K562 (cell line): ENCODE data around the gene LAMB1. TPM values are rescaled to one million over a fixed set of nuclear protein-coding genes. Genes with fewer than 3 reads are reported as not detected.

ENCODE experiments used
- ATF1 ChIP-seq, 2 experiments: fragments of 450-650 bp in 1 of 2; IDR thresholded peaks; 2 replicates each; pipeline ENCODE4 v1.6.1; 2016; ENCODE audit warnings: missing compliant biosample characterization in 1 of 2, missing genetic modification characterization in 1 of 2
- CEBPG ChIP-seq, 3 experiments: fragments of 200-800 bp in 1 of 3; sonication (Bioruptor generic) in 1 of 3; sonication (generic) in 1 of 3; formaldehyde crosslinking in 1 of 3; IDR thresholded peaks in 2 of 3; conservative IDR thresholded peaks in 1 of 3; 2 replicates each; pipeline versions ENCODE4 v1.6.1 to v1.8.0; 2016 to 2022; ENCODE audit warnings: missing compliant biosample characterization in 2 of 3, missing genetic modification characterization in 2 of 3, mild to moderate bottlenecking in 1 of 3, missing genetic modification reagents in 1 of 3
- CHD1 ChIP-seq: fragments of 200-600 bp; sonication (generic); IDR thresholded peaks from one replicate; pipeline ENCODE4 v1.6.1; 2012; ENCODE audit warnings: mild to moderate bottlenecking, moderate library complexity, low read length, inconsistent platforms
- CTBP1 ChIP-seq: fragments of 450-650 bp; IDR thresholded peaks from 2 replicates; pipeline ENCODE4 v1.6.1; 2016; ENCODE audit warnings: borderline replicate concordance
- ESRRA ChIP-seq: fragments of 450-650 bp; IDR thresholded peaks from 2 replicates; pipeline ENCODE4 v1.6.1; 2014; ENCODE audit warnings: low read depth, mild to moderate bottlenecking, moderate library complexity, borderline replicate concordance
- GATA2 ChIP-seq: sonication (generic); formaldehyde crosslinking; IDR thresholded peaks from 2 replicates; pipeline ENCODE4 v1.4.0; 2020; ENCODE audit warnings: mild to moderate bottlenecking, missing genetic modification reagents
- NEUROD1 ChIP-seq: fragments of 150-350 bp; IDR thresholded peaks from 2 replicates; pipeline ENCODE4 v1.6.1; 2014; ENCODE audit warnings: borderline replicate concordance, low read length, low read depth; ENCODE audit not compliant: partially characterized antibody
- NRF1 ChIP-seq, 2 experiments: fragments of 450-650 bp; IDR thresholded peaks in 1 of 2; conservative IDR thresholded peaks in 1 of 2; 2 replicates each; pipeline ENCODE4 v1.6.1; 2014; ENCODE audit warnings: mild to moderate bottlenecking in 2 of 2
- RBM25 ChIP-seq: fragments of 200-400 bp; formaldehyde crosslinking; IDR thresholded peaks from 2 replicates; pipeline ENCODE4 v1.6.1; 2018; ENCODE audit warnings: low read length, low read depth, moderate library complexity; ENCODE audit not compliant: severe bottlenecking
- SMC3 ChIP-seq: conservative IDR thresholded peaks from 2 replicates; pipeline ENCODE4 v1.6.1; 2011; ENCODE audit warnings: low read depth, low read length, improper control_type of control experiment; ENCODE audit not compliant: insufficient read depth
- TFAP4 ChIP-seq: sonication (generic); formaldehyde crosslinking; IDR thresholded peaks from 2 replicates; pipeline ENCODE4 v1.8.0; 2022; ENCODE audit warnings: missing genetic modification reagents, mild to moderate bottlenecking, moderate library complexity, borderline replicate concordance
- ZNF589 ChIP-seq: fragments of 200-800 bp; sonication (Bioruptor generic); IDR thresholded peaks from 2 replicates; pipeline ENCODE4 v1.6.1; 2016; ENCODE audit warnings: low read depth, missing genetic modification characterization, missing compliant biosample characterization
- polyA plus RNA-seq, 8 experiments: library from polyadenylated mRNA; depleted of rRNA in 4 of 8; stranded (reverse) in 5 of 8; unstranded in 3 of 8; fragments of >200 nt; fragmentation: Nextera tagmentation in 2 of 8; fragmentation: Illumina TruSeq in 1 of 8; extraction: Ambion mirVana in 2 of 8; extraction: Trizol in 1 of 8; gene quantifications; 2 replicates each; pipeline versions ENCODE4 v1.2.1 to v1.2.3, GENCODE V29; 2011 to 2014; ENCODE audit warnings: inconsistent platforms in 1 of 8, missing spikeins in 1 of 8
- total RNA-seq, 7 experiments: library from RNA; depleted of rRNA in 6 of 7; stranded (reverse); fragments of >200 nt in 6 of 7; fragmentation: Illumina TruSeq in 2 of 7; extraction: Trizol in 2 of 7; gene quantifications; 2 replicates each; pipeline versions ENCODE4 v1.2.1 to v1.2.3, GENCODE V29; 2011 to 2021; ENCODE audit warnings: low replicate concordance in 1 of 7
- TF ChIP-seq, protein P1 (sequence below): fragments of 150-350 bp; conservative IDR thresholded peaks from 2 replicates; pipeline ENCODE4 v1.6.1; 2014; ENCODE audit warnings: low read length
- TF ChIP-seq, protein P2 (sequence below): sonication (generic); formaldehyde crosslinking; IDR thresholded peaks from 2 replicates; pipeline ENCODE4 v1.8.0; 2022; ENCODE audit warnings: mild to moderate bottlenecking, missing genetic modification reagents
- TF ChIP-seq, protein P3 (sequence below): IDR thresholded peaks from 2 replicates; pipeline ENCODE4 v1.6.1; 2016; ENCODE audit warnings: missing genetic modification characterization, missing compliant biosample characterization

LAMB1 gene
- total and polyA plus RNA-seq, 9 of the 15 experiments (the other 6 are each of a cell fraction or from before 2014, with no cell fraction given): 6.0 to 17.7 (median 12.3) TPM

DNA sequence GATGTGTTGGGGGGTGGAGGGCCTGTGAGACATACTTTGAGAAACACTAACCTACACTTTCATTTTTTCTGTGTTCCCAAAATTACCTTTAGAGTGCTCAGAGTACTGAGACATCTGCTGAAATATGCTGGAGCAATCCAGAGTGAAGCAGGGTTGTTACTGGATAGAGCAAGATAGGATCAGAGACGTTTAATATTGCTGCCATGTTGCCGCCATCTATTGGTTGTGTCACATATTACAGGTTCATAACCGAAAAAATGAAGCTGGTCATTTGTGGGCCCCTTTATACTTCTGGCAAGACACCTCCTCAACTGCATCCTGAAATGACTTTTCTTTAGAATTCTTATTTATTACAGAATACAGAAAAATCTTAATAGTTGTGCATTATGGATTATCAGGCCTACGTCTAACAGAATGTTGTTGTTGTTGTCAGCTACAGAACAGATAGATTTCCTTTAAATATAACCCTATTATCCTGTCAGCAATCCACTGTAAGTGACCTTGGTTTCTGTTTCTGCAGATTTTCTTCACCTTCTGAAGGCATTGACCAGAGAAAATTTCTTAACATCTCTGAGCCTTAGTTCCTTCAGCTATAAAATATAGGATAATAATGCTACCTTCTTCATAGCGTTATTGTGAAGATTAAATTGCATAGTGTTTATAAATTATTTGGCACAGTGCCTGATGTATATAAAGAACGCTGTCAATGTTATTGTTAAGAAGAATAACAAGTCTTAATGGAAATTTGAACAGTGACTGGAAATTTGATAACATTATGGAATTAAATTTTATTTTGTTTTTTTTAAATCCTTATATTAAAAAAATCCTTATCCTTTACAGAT lies 128.1 kb downstream of the LAMB1 start (continued):
- TF ChIP-seq, protein P1, sequence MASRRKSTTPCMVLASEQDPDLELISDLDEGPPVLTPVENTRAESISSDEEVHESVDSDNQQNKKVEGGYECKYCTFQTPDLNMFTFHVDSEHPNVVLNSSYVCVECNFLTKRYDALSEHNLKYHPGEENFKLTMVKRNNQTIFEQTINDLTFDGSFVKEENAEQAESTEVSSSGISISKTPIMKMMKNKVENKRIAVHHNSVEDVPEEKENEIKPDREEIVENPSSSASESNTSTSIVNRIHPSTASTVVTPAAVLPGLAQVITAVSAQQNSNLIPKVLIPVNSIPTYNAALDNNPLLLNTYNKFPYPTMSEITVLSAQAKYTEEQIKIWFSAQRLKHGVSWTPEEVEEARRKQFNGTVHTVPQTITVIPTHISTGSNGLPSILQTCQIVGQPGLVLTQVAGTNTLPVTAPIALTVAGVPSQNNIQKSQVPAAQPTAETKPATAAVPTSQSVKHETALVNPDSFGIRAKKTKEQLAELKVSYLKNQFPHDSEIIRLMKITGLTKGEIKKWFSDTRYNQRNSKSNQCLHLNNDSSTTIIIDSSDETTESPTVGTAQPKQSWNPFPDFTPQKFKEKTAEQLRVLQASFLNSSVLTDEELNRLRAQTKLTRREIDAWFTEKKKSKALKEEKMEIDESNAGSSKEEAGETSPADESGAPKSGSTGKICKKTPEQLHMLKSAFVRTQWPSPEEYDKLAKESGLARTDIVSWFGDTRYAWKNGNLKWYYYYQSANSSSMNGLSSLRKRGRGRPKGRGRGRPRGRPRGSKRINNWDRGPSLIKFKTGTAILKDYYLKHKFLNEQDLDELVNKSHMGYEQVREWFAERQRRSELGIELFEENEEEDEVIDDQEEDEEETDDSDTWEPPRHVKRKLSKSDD: no peak
- TF ChIP-seq ESRRA: no peak
- no peak for TF ChIP-seq ZNF589
- TF ChIP-seq CTBP1: 0 out of 2 replicates have a peak, but pooled peaks have one; percentile 47
- TF ChIP-seq NEUROD1: no peak
- TF ChIP-seq GATA2: peak; percentile 97
- TF ChIP-seq, protein P2, sequence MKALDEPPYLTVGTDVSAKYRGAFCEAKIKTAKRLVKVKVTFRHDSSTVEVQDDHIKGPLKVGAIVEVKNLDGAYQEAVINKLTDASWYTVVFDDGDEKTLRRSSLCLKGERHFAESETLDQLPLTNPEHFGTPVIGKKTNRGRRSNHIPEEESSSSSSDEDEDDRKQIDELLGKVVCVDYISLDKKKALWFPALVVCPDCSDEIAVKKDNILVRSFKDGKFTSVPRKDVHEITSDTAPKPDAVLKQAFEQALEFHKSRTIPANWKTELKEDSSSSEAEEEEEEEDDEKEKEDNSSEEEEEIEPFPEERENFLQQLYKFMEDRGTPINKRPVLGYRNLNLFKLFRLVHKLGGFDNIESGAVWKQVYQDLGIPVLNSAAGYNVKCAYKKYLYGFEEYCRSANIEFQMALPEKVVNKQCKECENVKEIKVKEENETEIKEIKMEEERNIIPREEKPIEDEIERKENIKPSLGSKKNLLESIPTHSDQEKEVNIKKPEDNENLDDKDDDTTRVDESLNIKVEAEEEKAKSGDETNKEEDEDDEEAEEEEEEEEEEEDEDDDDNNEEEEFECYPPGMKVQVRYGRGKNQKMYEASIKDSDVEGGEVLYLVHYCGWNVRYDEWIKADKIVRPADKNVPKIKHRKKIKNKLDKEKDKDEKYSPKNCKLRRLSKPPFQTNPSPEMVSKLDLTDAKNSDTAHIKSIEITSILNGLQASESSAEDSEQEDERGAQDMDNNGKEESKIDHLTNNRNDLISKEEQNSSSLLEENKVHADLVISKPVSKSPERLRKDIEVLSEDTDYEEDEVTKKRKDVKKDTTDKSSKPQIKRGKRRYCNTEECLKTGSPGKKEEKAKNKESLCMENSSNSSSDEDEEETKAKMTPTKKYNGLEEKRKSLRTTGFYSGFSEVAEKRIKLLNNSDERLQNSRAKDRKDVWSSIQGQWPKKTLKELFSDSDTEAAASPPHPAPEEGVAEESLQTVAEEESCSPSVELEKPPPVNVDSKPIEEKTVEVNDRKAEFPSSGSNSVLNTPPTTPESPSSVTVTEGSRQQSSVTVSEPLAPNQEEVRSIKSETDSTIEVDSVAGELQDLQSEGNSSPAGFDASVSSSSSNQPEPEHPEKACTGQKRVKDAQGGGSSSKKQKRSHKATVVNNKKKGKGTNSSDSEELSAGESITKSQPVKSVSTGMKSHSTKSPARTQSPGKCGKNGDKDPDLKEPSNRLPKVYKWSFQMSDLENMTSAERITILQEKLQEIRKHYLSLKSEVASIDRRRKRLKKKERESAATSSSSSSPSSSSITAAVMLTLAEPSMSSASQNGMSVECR (CRISPR knock-in tag): no peak
- TF ChIP-seq CHD1: no peak
- TF ChIP-seq SMC3: peak; percentile 79
- no peak; the same call in 1 of the 2 replicates for TF ChIP-seq TFAP4 (CRISPR knock-in tag)
- TF ChIP-seq ATF1 (CRISPR knock-in tag; IDR thresholded peaks at IDR 0.05): no peak
- peak; percentile 46; the same call in 1 of the 2 replicates for TF ChIP-seq ATF1 (tag; IDR thresholded peaks at IDR 0.05)
- TF ChIP-seq, protein P3, sequence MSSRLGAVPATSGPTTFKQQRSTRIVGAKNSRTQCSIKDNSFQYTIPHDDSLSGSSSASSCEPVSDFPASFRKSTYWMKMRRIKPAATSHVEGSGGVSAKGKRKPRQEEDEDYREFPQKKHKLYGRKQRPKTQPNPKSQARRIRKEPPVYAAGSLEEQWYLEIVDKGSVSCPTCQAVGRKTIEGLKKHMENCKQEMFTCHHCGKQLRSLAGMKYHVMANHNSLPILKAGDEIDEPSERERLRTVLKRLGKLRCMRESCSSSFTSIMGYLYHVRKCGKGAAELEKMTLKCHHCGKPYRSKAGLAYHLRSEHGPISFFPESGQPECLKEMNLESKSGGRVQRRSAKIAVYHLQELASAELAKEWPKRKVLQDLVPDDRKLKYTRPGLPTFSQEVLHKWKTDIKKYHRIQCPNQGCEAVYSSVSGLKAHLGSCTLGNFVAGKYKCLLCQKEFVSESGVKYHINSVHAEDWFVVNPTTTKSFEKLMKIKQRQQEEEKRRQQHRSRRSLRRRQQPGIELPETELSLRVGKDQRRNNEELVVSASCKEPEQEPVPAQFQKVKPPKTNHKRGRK: no peak
- no peak for TF ChIP-seq CEBPG (CRISPR knock-in tag; IDR thresholded peaks at IDR 0.05)
- peak; percentile 9 to 52; a peak in 1 of 4 replicates for TF ChIP-seq CEBPG (tag; conservative IDR thresholded peaks at IDR 0.05 in 1 of 2, IDR thresholded peaks at IDR 0.05 in 1 of 2)
- peak; percentile 17 for TF ChIP-seq RBM25
- peak in 1 of 2 experiments; percentile 37; a peak in 2 of 4 replicates for TF ChIP-seq NRF1 (conservative IDR thresholded peaks at IDR 0.05 in 1 of 2, IDR thresholded peaks at IDR 0.05 in 1 of 2)
